Glutamatergic neuron (in vitro differentiated cells): ENCODE measurements around the gene ADGRB3. TPM values are rescaled to one million over a fixed set of nuclear protein-coding genes. Genes with fewer than 3 reads are reported as not detected.

Experiments
- DNase-seq: peaks from one replicate; pipeline ENCODE4 v3.0.0; 2022
- H3K27ac Mint-ChIP-seq: one replicate; pipeline ENCODE4 v1.8.0; 2020; ENCODE audit warnings: mild to moderate bottlenecking, mixed read lengths, inconsistent platforms; ENCODE audit not compliant: unreplicated experiment
- H3K27me3 Mint-ChIP-seq: one replicate; pipeline ENCODE4 v1.8.0; 2020; ENCODE audit warnings: mild to moderate bottlenecking, moderate library complexity, mixed read lengths, inconsistent platforms; ENCODE audit not compliant: unreplicated experiment
- H3K36me3 Mint-ChIP-seq: one replicate; pipeline ENCODE4 v1.8.0; 2020; ENCODE audit warnings: mild to moderate bottlenecking, mixed read lengths, inconsistent platforms; ENCODE audit not compliant: unreplicated experiment
- H3K4me1 Mint-ChIP-seq: one replicate; pipeline ENCODE4 v1.8.0; 2020; ENCODE audit warnings: mild to moderate bottlenecking, low read depth, mixed read lengths, inconsistent platforms; ENCODE audit not compliant: unreplicated experiment
- H3K4me3 Mint-ChIP-seq: one replicate; pipeline ENCODE4 v1.8.0; 2020; ENCODE audit warnings: mild to moderate bottlenecking, mixed read lengths, inconsistent platforms; ENCODE audit not compliant: unreplicated experiment
- H3K9me3 Mint-ChIP-seq: one replicate; pipeline ENCODE4 v1.8.0; 2020; ENCODE audit warnings: mild to moderate bottlenecking, moderate library complexity, mixed read lengths, inconsistent platforms; ENCODE audit not compliant: unreplicated experiment
- total RNA-seq: library from RNA; stranded (reverse); fragmentation: NEBNext Ultra II Directional; extraction: Animal tissue kit (Norgen Biotek cat#: 25700); gene quantifications from one replicate; pipeline ENCODE4 v1.2.1, GENCODE V29; 2021; ENCODE audit not compliant: unreplicated experiment
- TF ChIP-seq, protein P1 (sequence below): fragments of 200-600 bp; sonication (generic); IDR thresholded peaks from one replicate; pipeline ENCODE4 v1.5.0; 2021; ENCODE audit not compliant: partially characterized antibody, unreplicated experiment

ADGRB3 gene
- total RNA-seq, 1 donor from 2014 or later: 7.3 TPM

DNA sequence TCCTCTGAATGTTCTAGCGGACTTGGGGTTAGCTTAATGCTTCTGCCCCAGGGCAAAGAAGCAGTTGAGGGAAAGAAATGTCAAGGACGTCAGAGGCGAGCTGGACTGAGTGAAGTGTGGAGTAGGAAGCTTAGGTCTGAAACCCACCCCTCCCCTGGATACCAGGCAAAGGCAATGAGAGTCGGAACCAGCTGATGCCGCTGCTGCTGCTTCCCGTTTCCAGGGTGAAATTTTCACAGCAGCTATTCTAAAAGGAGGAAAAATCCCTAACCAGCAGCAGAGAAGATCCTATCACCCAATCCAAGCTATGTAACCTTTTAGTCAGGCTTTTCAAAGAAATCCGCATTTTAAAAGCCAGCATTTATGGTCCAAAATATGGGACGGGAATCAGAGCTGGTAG lies 597.4 kb downstream of the ADGRB3 start:
- Mint-ChIP-seq H3K36me3 (no peaks in the 10 kb centered on the region), H3K27me3 (no peaks in the 10 kb centered on the region), H3K9me3 (peaks cover 1% of the 10 kb centered on the region), H3K4me1 (peaks cover 11% of the 10 kb centered on the region), H3K27ac (peak overlapping the region; percentile 72), H3K4me3 (peak overlapping the region; percentile 91)
- peak; percentile 25 for DNase-seq
- TF ChIP-seq, protein P1, sequence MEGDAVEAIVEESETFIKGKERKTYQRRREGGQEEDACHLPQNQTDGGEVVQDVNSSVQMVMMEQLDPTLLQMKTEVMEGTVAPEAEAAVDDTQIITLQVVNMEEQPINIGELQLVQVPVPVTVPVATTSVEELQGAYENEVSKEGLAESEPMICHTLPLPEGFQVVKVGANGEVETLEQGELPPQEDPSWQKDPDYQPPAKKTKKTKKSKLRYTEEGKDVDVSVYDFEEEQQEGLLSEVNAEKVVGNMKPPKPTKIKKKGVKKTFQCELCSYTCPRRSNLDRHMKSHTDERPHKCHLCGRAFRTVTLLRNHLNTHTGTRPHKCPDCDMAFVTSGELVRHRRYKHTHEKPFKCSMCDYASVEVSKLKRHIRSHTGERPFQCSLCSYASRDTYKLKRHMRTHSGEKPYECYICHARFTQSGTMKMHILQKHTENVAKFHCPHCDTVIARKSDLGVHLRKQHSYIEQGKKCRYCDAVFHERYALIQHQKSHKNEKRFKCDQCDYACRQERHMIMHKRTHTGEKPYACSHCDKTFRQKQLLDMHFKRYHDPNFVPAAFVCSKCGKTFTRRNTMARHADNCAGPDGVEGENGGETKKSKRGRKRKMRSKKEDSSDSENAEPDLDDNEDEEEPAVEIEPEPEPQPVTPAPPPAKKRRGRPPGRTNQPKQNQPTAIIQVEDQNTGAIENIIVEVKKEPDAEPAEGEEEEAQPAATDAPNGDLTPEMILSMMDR: no peak

DNA sequence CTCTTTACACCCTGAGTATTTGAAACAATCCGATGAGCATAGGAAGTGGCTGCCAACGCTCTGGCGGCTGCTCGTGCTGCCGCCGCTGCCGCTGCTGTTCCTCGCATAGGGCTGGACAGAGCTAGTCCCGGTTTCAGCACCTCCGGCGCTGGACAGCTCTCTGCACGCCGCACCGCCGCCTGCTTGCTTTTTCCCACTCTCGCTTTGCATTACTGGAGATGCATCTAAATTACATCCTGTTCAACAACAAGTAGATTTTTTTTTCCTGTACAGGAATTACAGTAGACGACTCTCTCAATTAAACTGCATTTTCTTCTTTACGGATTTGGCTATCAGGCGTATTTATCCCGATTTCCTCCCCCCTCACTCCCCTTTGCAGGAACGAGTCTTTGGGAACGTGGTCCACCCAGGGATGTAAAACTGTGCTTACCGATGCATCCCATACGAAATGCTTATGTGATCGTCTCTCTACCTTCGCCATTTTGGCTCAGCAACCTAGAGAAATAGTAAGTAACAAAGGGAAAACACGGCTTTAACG lies 597.9 kb downstream of the ADGRB3 start:
- peaks cover 1% of the 10 kb centered on the region for H3K9me3 Mint-ChIP-seq
- TF ChIP-seq, protein P1: no peak
- peak overlapping the region; percentile 91 for H3K4me3 Mint-ChIP-seq
- H3K4me1 Mint-ChIP-seq: peaks cover 11% of the 10 kb centered on the region
- no peaks in the 10 kb centered on the region for H3K27me3 Mint-ChIP-seq
- no peaks in the 10 kb centered on the region for H3K36me3 Mint-ChIP-seq
- H3K27ac Mint-ChIP-seq: peak overlapping the region; percentile 72
- DNase-seq: peak; percentile 76

DNA sequence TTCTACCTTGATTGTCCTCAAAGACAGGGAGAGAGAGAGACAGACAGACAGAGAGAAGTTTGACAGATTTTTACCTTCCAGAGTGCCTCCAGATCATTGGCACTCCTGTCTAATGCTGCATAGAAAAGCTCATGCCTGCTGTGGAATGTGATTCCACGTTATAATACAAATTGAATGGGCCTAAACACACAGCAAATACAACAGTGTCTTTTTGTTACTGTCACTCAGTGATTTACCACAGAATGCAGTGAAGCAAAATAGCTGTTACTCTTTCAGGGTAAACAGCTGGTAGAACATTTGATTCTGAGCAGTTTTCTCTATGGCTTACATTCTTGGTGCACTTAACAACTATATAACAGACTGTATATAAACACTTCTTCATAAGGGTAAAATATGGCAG lies 603.0 kb downstream of the ADGRB3 start:
- Mint-ChIP-seq H3K4me1 (peaks cover 2% of the 10 kb centered on the region), H3K9me3 (no peaks in the 10 kb centered on the region), H3K27ac (no peak overlapping the region), H3K27me3 (no peaks in the 10 kb centered on the region), H3K4me3 (no peak overlapping the region), H3K36me3 (no peaks in the 10 kb centered on the region)
- no peak for DNase-seq
- TF ChIP-seq, protein P1: no peak

DNA sequence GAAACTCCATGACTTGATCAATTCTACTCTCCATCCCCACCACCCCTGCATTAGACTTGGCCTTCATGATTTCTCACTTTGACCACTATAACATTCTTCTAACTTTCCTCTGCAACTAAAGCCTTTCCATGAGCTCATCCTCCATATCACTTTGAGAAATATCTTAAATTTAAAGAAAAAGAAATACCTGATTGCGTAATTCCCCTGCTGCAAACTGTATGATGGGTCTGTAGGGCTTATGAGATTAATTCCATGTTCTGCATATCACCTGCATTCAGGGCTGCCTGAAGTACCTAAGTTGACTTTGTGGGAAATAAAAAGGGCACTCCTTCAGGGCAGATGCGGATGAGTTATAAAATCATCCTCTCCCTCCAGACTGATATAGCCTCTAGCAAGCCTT lies 611.9 kb downstream of the ADGRB3 start:
- Mint-ChIP-seq H3K36me3 (no peaks in the 10 kb centered on the region), H3K9me3 (no peaks in the 10 kb centered on the region), H3K27me3 (no peaks in the 10 kb centered on the region), H3K4me3 (no peak overlapping the region), H3K4me1 (no peaks in the 10 kb centered on the region), H3K27ac (no peak overlapping the region)
- TF ChIP-seq, protein P1: no peak
- DNase-seq: no peak

DNA sequence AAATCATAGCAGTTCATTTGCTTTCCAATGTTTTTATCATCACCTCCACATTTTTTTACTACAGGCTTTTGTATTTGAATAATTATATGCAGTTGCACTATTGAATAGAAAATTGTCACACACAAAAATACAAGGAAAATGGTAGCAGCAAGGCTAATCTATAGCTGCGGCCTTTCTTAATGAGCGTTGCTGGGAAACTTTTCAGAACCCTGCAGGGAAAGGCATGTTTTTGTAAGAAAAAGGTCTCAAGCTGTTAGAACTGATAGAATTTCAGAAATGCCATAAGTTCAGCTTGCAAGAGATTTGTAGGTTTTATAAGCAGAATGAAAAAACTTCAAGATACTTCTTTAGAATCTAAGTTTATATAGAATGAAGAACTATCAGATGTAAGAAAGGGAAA lies 625.9 kb downstream of the ADGRB3 start:
- Mint-ChIP-seq H3K9me3 (no peaks in the 10 kb centered on the region), H3K4me3 (no peak overlapping the region), H3K27ac (no peak overlapping the region), H3K27me3 (no peaks in the 10 kb centered on the region), H3K36me3 (no peaks in the 10 kb centered on the region), H3K4me1 (no peaks in the 10 kb centered on the region)
- no peak for DNase-seq
- TF ChIP-seq, protein P1: no peak
